OCI-LY1 (cell line): ENCODE data around the gene SCD.

Experiments
- CTCF ChIP-seq: fragments of 200-600 bp; sonication (generic), shearing (Covaris generic); IDR thresholded peaks from 2 replicates; pipeline ENCODE4 v1.5.1; 2017; ENCODE audit warnings: mild to moderate bottlenecking, antibody characterized with exemption, low read length, moderate library complexity, mixed read lengths
- EZH2 ChIP-seq: fragments of 200-600 bp; sonication (generic), shearing (Covaris generic); IDR thresholded peaks from 2 replicates; pipeline ENCODE4 v1.8.0; 2017; ENCODE audit warnings: borderline replicate concordance, mixed run types, mild to moderate bottlenecking, antibody characterized with exemption, low read length, moderate library complexity, mixed read lengths

- no peak for TF ChIP-seq CTCF
- no peak for TF ChIP-seq EZH2
Observed at GRCh38 chr10:100377830-100378229, 30.8 kb downstream of the SCD start.
